GM18873 (cell line): ENCODE data around the gene SLC9A2.

Experiments
- ATAC-seq: cut with Tn5 transposase; IDR thresholded peaks from one replicate; pipeline ENCODE4 v1.9.1; 2021; ENCODE audit warnings: mild to moderate bottlenecking, moderate library complexity, moderate number of reproducible peaks; ENCODE audit not compliant: unreplicated experiment, low FRiP score

Gene SLC9A2

DNA sequence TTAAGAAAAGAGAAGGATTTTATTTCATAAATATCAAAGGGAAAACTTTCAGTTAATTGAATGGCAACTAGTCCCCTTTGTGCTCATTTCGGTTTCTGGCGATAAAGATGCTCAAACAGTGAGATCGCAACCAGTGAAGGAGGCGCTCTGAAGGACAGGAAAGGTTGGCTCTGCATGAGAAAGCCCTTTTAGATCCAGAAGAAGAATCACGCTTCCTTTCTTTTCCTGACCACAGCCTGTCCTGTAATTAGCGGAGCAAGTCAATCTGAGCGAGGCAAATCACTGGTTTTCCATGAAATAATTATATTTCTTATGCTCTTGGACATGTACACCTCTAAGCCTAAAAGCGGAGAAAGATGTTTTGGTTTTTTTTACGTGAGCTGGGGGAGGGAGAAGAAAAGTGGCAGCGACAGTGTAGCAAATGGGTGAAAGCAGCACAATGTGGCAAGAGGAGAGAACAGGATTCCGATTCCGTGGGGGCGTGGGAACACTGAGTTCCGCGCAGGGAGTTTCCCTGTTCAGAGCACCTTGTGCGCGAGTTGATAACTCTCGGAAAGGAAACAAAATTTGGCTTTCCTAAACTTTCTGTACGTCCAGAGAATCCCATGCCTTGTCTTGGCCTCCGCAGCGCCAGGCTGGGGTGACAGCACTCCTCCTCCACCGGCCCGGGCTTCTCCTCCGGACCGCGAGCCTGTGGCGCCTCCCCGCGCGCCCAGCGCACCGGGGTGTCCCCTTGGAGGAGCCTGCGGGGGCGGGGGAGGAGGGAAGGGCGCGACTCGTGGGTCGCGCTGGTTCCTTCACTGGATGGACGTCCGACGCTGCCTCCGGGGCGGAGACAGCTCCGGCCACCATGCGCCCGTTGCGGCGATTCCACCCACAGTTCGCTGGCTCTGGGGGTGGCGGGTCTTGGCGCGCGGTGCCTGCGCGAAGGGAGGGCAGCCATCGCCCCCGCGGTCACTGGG is 620 bp upstream of the SLC9A2 start:
- ATAC-seq, result no peak

DNA sequence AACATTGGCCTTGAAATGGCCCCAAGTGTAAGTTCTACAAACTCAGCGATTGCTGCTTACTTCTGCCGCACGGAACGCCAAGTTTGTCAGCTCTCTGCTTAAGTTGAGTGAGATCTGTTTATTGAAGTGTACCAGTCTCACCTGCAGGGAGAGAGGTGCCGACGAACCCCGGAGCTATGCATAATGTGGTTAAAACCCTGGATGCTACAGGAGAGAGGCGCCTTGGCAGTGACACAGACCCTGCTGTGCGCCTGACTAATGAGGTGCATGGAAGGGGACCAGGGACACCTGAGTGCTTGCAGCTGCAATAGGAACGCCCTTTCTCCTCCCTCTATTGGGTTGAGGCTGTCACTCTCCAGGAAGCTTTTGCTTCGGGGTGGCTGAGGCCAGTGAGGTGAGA is 979 bp downstream of the SLC9A2 start:
- ATAC-seq, result no peak

DNA sequence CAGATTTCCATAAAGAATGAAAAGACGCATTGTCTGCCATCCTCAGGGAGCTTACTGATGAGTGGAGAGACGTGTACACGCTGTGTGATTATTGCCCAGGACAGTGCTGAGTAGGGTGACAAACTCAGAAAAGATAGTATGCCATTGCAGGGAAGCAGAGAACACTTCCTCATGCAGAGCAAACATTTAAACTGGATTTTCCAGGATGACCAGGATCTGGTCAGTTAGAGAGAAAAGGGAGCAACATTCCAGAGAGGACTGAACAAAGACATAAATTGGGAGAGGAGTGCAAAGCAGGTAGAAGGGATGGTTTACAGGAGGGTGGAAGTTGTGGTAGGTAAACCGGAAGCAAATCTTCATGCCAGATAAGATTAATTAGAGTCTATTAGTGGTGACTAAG is 2.3 kb downstream of the SLC9A2 start:
- ATAC-seq, result no peak

DNA sequence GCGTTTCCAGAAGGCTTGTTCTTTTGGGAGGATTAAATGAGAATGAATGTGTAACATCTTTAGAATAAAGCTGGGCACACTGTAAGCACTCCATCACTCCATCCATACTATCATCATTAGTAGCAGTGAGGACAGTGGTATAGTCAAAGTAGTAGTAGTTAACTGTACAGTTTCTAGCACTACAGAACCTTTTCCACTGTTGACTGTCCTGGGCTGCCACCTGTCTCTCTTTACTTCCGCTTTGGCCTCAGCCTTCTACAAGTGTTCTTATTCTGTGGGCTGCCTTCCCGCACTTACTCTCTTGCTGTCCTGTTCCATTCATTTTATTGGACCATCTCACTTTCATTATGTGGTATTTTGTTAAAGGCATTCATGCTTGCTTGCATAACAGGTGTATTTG is 3.3 kb downstream of the SLC9A2 start:
- no peak for ATAC-seq

DNA sequence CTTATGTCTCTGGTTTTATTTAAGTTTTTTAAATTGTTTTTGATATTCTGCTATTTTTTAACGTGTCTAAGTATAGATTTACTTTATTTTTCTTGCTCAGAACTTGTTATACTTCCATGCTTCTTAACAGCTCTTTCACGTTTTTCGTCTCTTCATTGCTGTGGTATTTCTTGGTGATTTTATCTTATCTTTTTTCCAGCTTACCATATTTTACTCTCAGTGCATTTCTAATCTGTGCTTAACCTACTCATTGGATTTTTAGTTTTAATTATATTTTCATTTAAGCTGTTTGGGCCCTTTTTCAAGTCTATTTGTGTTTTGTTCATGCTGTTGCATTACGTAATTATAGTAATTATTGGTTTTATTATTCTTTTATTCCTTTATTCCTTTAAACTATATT is 11.1 kb downstream of the SLC9A2 start:
- ATAC-seq, result no peak

GRCh38 chr2:102632380-102633175 is 13.2 kb downstream of the SLC9A2 start:
- no peak for ATAC-seq

DNA sequence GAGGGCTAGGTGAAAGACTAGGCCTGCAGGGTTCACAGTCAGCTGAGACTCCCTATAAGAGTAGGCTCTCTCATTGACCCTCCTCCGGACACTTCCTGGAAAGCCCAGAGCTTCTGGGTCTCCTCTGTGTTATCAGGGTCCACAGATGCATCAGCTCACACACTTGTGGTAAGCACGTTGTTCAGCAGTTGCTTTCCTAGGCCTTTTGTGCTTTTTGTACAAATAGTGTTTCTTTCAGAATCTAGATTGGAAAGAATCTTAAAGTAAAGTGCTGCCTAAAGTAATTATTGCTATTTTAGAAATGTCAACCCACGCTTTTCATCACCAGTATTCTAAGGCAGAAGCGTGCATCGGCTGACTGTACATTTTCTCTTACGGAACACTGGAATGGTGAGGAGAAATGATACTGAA is 15.5 kb downstream of the SLC9A2 start:
- ATAC-seq, result no peak

GRCh38 chr2:102635317-102635716 is 16.0 kb downstream of the SLC9A2 start:
- ATAC-seq, result no peak

GRCh38 chr2:102636283-102636907 is 17.0 kb downstream of the SLC9A2 start:
- no peak for ATAC-seq

DNA sequence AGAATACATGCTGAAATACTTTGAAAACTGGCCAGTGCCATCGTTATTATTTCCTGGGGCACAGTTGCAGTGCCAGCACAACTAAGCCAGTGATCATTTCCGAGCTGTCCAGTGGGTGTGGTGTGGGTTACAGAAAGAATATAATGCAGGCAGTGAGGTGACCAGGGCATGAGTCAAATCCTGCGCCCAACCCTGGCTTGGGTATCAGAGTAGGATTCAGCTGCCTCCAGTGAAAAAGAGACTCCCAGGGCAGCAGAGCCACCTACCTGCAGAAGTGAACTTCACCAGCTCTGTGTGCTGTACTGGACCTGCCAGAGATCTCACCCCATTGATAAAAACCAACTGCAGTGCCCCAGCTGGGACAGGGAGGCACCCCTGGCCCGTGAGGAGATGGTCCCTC is 18.0 kb downstream of the SLC9A2 start:
- no peak for ATAC-seq

DNA sequence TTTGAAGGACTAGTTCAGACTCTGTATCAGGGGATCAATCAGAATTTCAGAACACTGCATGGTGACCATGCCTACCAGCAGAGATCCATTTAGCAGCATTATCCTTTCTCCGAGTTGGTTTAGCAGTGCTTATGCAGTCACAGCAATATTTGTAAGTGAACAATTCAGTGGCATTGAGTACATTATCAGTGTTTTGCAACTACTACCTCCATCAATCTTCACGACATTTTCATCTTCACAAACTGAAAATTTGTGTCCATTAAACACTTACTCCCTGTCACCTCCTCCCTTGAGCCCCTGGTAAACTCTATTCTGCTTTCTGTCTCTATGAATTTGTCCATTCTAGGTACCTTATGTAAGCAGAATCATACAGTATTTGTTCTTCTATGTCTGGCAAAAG is 20.1 kb downstream of the SLC9A2 start:
- ATAC-seq, result no peak

GRCh38 chr2:102652126-102652525 is 32.8 kb downstream of the SLC9A2 start:
- ATAC-seq, result no peak

DNA sequence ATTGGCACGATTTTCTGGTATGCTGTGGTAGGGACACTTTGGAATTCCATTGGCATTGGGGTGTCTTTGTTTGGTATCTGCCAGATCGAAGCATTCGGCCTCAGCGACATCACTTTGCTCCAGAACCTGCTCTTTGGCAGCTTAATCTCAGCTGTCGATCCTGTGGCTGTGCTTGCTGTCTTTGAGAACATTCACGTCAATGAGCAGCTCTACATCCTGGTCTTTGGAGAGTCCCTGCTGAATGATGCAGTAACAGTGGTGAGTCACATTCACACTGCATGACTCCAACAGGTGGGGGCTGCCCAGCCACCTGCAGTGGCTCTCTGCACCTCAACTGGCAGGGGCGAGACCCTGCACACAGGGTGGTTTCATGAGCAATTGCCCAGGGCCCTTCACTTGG is 38.4 kb downstream of the SLC9A2 start:
- no peak for ATAC-seq

DNA sequence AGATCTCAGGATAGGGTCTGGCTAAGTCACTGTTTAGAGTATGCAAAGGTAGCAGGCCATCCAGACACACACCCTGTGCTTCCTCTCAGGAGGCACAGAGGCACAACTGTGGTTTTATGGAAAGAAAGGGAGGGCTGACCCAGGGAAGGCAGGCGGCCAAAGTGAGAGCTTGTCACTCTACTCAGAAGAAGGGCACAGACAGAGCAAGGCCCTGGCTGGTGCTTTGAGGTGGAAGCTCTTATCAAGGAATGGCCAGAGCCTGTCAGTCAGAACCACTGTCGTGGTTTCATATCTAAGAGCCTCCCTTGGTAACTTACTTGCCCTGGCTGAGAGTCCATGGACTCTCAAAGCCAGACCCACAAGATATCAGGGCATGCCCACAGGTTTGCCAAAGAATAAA is 40.7 kb downstream of the SLC9A2 start:
- ATAC-seq, result no peak

GRCh38 chr2:102660574-102660973 is 41.2 kb downstream of the SLC9A2 start:
- no peak for ATAC-seq

GRCh38 chr2:102661846-102662245 is 42.5 kb downstream of the SLC9A2 start:
- no peak for ATAC-seq

DNA sequence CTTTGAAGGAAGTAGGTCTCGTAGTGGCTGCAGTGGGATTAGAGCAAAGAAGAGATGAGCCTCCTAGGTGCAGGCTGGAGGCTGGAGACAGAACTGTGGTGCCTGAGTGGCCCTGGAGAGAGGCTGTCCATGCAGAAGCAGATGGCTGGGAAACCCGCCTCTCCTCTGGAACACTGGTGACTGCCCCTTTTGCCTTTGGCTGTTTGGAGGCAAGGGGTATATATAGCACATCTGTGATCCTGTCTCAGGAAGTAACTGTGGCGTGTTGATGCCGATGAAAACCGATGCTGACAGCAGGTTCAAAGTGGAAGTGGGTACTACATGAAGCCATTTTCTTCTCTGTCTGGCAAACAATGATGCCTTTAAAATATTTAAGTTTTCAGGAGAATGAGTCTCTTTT is 43.5 kb downstream of the SLC9A2 start:
- no peak for ATAC-seq

DNA sequence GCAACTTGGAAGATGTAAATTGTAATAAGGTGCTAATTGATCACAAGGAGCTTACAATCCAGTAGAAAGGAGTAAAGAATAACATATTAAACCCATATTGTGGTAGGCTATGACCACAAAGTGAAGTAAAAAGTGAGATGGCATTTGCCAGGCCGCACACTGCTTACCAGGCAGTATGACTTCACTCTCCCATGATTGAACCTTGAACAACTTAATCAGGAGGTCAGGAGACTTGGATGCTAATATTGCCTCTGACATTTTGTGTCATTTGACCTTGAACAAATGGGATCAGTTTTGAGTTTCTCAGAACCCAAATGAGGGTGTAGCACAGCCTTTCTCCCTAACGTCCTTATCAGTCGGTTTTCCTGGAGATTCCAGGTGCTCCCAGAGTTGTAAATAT is 44.0 kb downstream of the SLC9A2 start:
- ATAC-seq, result no peak

GRCh38 chr2:102664471-102664909 is 45.1 kb downstream of the SLC9A2 start:
- ATAC-seq, result no peak

DNA sequence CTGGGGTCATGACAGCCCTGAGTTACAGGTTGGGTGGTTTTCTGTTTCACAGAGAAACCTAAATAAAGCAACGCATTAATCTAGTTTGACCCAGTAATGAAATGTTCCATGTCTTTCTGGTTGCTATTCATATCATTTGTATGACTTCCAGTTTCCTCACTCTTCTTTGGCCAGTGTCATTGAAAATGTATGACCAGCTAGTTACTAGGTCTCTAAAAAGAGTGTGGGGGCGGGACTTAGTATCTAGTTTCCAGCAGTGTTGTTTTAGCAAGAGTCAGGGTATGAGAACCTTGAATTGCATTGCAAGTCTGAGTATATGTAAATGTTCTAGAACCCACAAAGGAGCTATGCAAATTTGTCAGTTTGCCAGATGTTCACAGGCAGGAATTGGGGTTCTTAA is 47.7 kb downstream of the SLC9A2 start:
- no peak for ATAC-seq

- no peak for ATAC-seq
These were observed 48.8 kb downstream of the SLC9A2 start for GRCh38 chr2:102668171-102668570.
